GM12878 (cell line): Measurements from ENCODE around the gene MYO1E. TPM values are rescaled to one million over a fixed set of nuclear protein-coding genes. Genes with fewer than 3 reads are reported as not detected.

Source experiments
- ATAC-seq: fragments of 200-7000 bp; cut with Tn5 transposase; 3 replicates; pipeline ENCODE4 v1.9.1; 2020; ENCODE audit warnings: mild to moderate bottlenecking, moderate library complexity
- BruUV-seq: library from RNA; stranded (reverse); fragments of 400-500 nt; replicated peaks from 2 replicates; lab custom pipeline; 2021; lab: Mats Ljungman, UMichigan
- CTCF ChIA-PET: fragments of 300-600 bp; sonication (Branson Sonifier 250); formaldehyde crosslinking; extraction: SDS; loops from one replicate; lab custom pipeline; 2021; ENCODE audit warnings: inconsistent platforms; lab: Yijun Ruan, JAX
- POLR2A ChIA-PET: fragments of 350-600 bp; formaldehyde crosslinking; extraction: SDS; loops from one replicate; lab custom pipeline; 2021; ENCODE audit warnings: inconsistent platforms; lab: Charles Lee
- RAD21 ChIA-PET: fragments of 300-600 bp; sonication (Branson Sonifier 250); formaldehyde crosslinking; loops from one replicate; lab custom pipeline; 2023; ENCODE audit warnings: antibody characterized with exemption; ENCODE audit not compliant: unreplicated experiment; lab: Charles Lee
- SMC1A ChIA-PET: fragments of 300-600 bp; sonication (Branson Sonifier 250); formaldehyde crosslinking; loops from one replicate; lab custom pipeline; 2023; ENCODE audit not compliant: unreplicated experiment, uncharacterized antibody; lab: Charles Lee
- DNase-seq: peaks from one replicate; pipeline ENCODE4 v3.0.0-alpha.2; 2011; ENCODE audit warnings: low read depth, low spot score
- FAIRE-seq: peaks from 3 replicates; lab custom pipeline; 2011; peaks lifted over from hg19 to GRCh38; lab: Jason Lieb, UNC
- H2AFZ ChIP-seq: 2 replicates; pipeline ENCODE4 v1.6.0; 2011; ENCODE audit warnings: low read depth, low read length, control low read depth; ENCODE audit not compliant: control insufficient read depth
- H3K27ac ChIP-seq: 2 replicates; pipeline ENCODE4 v1.5.1; 2011; ENCODE audit warnings: control low read depth; ENCODE audit not compliant: control insufficient read depth, insufficient read depth
- H3K27me3 ChIP-seq, 2 experiments: replicated peaks in 1 of 2; 2 replicates each; pipeline versions ENCODE4 v1.6.0 to v1.6.1; 2011; ENCODE audit warnings: low read length in 1 of 2; ENCODE audit not compliant: control insufficient read depth in 2 of 2, insufficient read depth in 2 of 2
- H3K36me3 ChIP-seq, 2 experiments: 2 replicates each; pipeline ENCODE4 v1.5.1; 2011; ENCODE audit warnings: low read length in 1 of 2; ENCODE audit not compliant: control insufficient read depth in 2 of 2, insufficient read depth in 2 of 2
- H3K4me1 ChIP-seq: 2 replicates; pipeline ENCODE4 v1.6.1; 2011; ENCODE audit warnings: mild to moderate bottlenecking, low read length, moderate library complexity, mixed read lengths; ENCODE audit not compliant: control insufficient read depth, insufficient read depth
- H3K4me2 ChIP-seq: 2 replicates; pipeline ENCODE4 v1.6.0; 2011; ENCODE audit warnings: control low read depth; ENCODE audit not compliant: control insufficient read depth, insufficient read depth
- H3K4me3 ChIP-seq: fragments of 200-600 bp; sonication (generic); 2 replicates; pipeline ENCODE4 v1.5.1; 2016
- H3K79me2 ChIP-seq: 2 replicates; pipeline ENCODE4 v1.6.0; 2011; ENCODE audit warnings: low read length; ENCODE audit not compliant: control insufficient read depth, insufficient read depth
- H3K9ac ChIP-seq: 2 replicates; pipeline ENCODE4 v1.8.0; 2011; ENCODE audit warnings: low read length, control low read depth, mixed read lengths; ENCODE audit not compliant: control insufficient read depth, insufficient read depth
- H3K9me3 ChIP-seq: replicated peaks from 3 replicates; pipeline ENCODE4 v1.5.1; 2011; ENCODE audit warnings: mild to moderate bottlenecking, low read length; ENCODE audit not compliant: control insufficient read depth, insufficient read depth
- H4K20me1 ChIP-seq: 2 replicates; pipeline ENCODE4 v1.6.0; 2011; ENCODE audit not compliant: control insufficient read depth, insufficient read depth
- CHD1 ChIP-seq: IDR thresholded peaks from 2 replicates; pipeline ENCODE4 v1.6.1; 2012; ENCODE audit warnings: low read depth, low read length, improper control_type of control experiment
- CREM ChIP-seq: IDR thresholded peaks from 2 replicates; pipeline ENCODE4 v1.6.1; 2014; ENCODE audit warnings: antibody characterized with exemption, low read depth
- DPF2 ChIP-seq: fragments of 450-650 bp; IDR thresholded peaks from 2 replicates; pipeline ENCODE4 v1.6.1; 2017; ENCODE audit warnings: mild to moderate bottlenecking
- FOXM1 ChIP-seq: IDR thresholded peaks from 2 replicates; pipeline ENCODE4 v1.6.1; 2012; ENCODE audit warnings: low read depth, mild to moderate bottlenecking, inconsistent platforms, low read length, moderate library complexity
- HDGF ChIP-seq: fragments of 450-650 bp; IDR thresholded peaks from 2 replicates; pipeline ENCODE4 v1.6.1; 2016; ENCODE audit warnings: antibody characterized with exemption
- IKZF1 ChIP-seq: fragments of 450-650 bp; conservative IDR thresholded peaks from 2 replicates; pipeline ENCODE4 v1.6.1; 2017; ENCODE audit warnings: antibody characterized with exemption, mild to moderate bottlenecking
- IKZF2 ChIP-seq, 2 experiments: fragments of 450-650 bp; IDR thresholded peaks; 2 replicates each; pipeline ENCODE4 v1.6.1; 2017; ENCODE audit warnings: mild to moderate bottlenecking in 2 of 2, moderate library complexity in 2 of 2
- RAD21 ChIP-seq: IDR thresholded peaks from 2 replicates; pipeline ENCODE4 v1.6.1; 2011; ENCODE audit warnings: mild to moderate bottlenecking, low read depth, low read length, moderate library complexity; ENCODE audit not compliant: insufficient read depth
- TCF7 ChIP-seq: IDR thresholded peaks from 2 replicates; pipeline ENCODE4 v1.6.1; 2014; ENCODE audit warnings: antibody characterized with exemption, borderline replicate concordance
- ZNF274 ChIP-seq: IDR thresholded peaks from one replicate; pipeline ENCODE4 v1.8.0; 2011; ENCODE audit not compliant: insufficient read length, insufficient read depth
- WGBS: methylation state at CpG from one replicate; pipeline ENCODE4 v1.1.6; 2016; ENCODE audit warnings: low lambda C conversion rate; ENCODE audit not compliant: insufficient replicate concordance, insufficient coverage; ENCODE audit errors: missing lambda C conversion rate; 5-methylcytosine and 5-hydroxymethylcytosine counted together
- in situ Hi-C: fragments of 300-500 bp; cut with MboI; formaldehyde crosslinking; loops from 9 replicates; pipeline ENCODE4 v1.14.3; 2018; ENCODE audit warnings: mixed read lengths
- intact Hi-C: fragments of 100-400 bp; cut with micrococcal nuclease; formaldehyde crosslinking; loops from one replicate; pipeline ENCODE4 v1.14.2; 2022; ENCODE audit not compliant: unreplicated experiment
- polyA plus RNA-seq, 11 experiments: library from polyadenylated mRNA; depleted of rRNA in 4 of 11; unstranded in 6 of 11; stranded (reverse) in 5 of 11; fragments of >200 nt; fragmentation: Nextera tagmentation in 4 of 11; fragmentation: Illumina TruSeq in 1 of 11; extraction: Ambion mirVana in 4 of 11; extraction: Trizol in 1 of 11; gene quantifications; 1 replicate in 1 of 11; 2 replicates in 10 of 11; pipeline versions ENCODE4 v1.2.1 to v1.2.3, GENCODE V29; 2011 to 2016; ENCODE audit warnings: inconsistent platforms in 2 of 11, missing spikeins in 2 of 11, low read depth in 1 of 11
- total RNA-seq, 4 experiments: library from RNA; depleted of rRNA in 3 of 4; stranded (reverse); fragments of >200 nt in 3 of 4; fragmentation: Illumina TruSeq in 1 of 4; extraction: Trizol in 1 of 4; gene quantifications; 2 replicates each; pipeline versions ENCODE4 v1.2.1 to v1.2.3, GENCODE V29; 2013 to 2021
- TF ChIP-seq, protein P1 (sequence below): IDR thresholded peaks from 2 replicates; pipeline ENCODE4 v1.6.1; 2011; ENCODE audit warnings: mild to moderate bottlenecking, low read depth, low read length, moderate library complexity; ENCODE audit not compliant: insufficient replicate concordance
- TF ChIP-seq, protein P2 (sequence below): IDR thresholded peaks from 2 replicates; pipeline ENCODE4 v1.6.1; 2012; ENCODE audit warnings: low read depth, low read length, improper control_type of control experiment
- TF ChIP-seq, protein P3 (sequence below): IDR thresholded peaks from 2 replicates; pipeline ENCODE4 v1.6.1; 2011; ENCODE audit warnings: low read depth, mild to moderate bottlenecking, low read length, moderate library complexity, borderline replicate concordance; ENCODE audit errors: extremely low read depth
- TF ChIP-seq, protein P4 (sequence below): fragments of 450-650 bp; IDR thresholded peaks from 2 replicates; pipeline ENCODE4 v1.6.1; 2017; ENCODE audit warnings: mild to moderate bottlenecking, low read depth, inconsistent platforms; ENCODE audit not compliant: poor library complexity, severe bottlenecking

MYO1E gene
- total and polyA plus RNA-seq, 10 of the 15 experiments (the other 5 are each of a cell fraction or from before 2014, with no cell fraction given) = 10.3 to 266 (median 64.9) TPM

DNA sequence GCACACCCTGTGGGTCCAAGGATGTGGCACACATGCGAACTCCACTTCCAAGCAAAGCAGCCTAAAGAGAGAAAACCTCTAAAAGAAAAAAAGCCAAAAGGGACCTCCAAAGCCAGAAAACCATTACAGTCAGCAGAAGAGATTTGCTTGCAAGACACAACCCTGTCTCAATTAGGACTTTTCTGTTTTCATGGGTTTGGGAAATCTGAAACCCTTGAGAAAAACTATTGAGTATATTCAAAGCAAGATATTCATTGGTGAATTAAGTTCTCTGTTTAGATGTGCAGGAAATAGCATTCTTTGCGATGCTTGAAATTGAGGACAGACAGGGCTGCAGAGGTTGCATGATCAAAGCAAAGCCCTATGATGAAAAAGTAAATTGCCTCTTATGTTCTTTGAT lies 176.3 kb downstream of the MYO1E start:
- ChIA-PET POLR2A (no interaction called here), RAD21 (no interaction called here), SMC1A (no interaction called here), CTCF (no interaction called here)
- no peak overlapping the region for H3K4me3 ChIP-seq
- no peak for ATAC-seq
- H3K4me2 ChIP-seq = no peak overlapping the region
- no peak for DNase-seq
- H3K79me2 ChIP-seq = no peaks in the 10 kb centered on the region
- no peaks in the 10 kb centered on the region for H3K9me3 ChIP-seq
- intact Hi-C loops = no loop called here
- no peak overlapping the region for H2AFZ ChIP-seq
- no peaks in the 10 kb centered on the region for H3K27me3 ChIP-seq
- BruUV-seq = no TSS peak
- in situ Hi-C loops = no loop called here
- no peak overlapping the region for H3K27ac ChIP-seq
- TF ChIP-seq FOXM1 (no peak), CREM (no peak), CHD1 (no peak), TCF7 (no peak), ZNF274 (no peak), HDGF (no peak), DPF2 (no peak), IKZF2 (IDR thresholded peaks at IDR 0.05) (no peak), IKZF1 (no peak), RAD21 (no peak)
- TF ChIP-seq, protein P1, sequence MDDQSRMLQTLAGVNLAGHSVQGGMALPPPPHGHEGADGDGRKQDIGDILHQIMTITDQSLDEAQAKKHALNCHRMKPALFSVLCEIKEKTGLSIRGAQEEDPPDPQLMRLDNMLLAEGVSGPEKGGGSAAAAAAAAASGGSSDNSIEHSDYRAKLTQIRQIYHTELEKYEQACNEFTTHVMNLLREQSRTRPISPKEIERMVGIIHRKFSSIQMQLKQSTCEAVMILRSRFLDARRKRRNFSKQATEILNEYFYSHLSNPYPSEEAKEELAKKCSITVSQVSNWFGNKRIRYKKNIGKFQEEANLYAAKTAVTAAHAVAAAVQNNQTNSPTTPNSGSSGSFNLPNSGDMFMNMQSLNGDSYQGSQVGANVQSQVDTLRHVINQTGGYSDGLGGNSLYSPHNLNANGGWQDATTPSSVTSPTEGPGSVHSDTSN = no peak
- TF ChIP-seq, protein P2, sequence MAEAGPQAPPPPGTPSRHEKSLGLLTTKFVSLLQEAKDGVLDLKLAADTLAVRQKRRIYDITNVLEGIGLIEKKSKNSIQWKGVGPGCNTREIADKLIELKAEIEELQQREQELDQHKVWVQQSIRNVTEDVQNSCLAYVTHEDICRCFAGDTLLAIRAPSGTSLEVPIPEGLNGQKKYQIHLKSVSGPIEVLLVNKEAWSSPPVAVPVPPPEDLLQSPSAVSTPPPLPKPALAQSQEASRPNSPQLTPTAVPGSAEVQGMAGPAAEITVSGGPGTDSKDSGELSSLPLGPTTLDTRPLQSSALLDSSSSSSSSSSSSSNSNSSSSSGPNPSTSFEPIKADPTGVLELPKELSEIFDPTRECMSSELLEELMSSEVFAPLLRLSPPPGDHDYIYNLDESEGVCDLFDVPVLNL = no peak
- TF ChIP-seq, protein P3, sequence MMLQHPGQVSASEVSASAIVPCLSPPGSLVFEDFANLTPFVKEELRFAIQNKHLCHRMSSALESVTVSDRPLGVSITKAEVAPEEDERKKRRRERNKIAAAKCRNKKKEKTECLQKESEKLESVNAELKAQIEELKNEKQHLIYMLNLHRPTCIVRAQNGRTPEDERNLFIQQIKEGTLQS = no peak
- TF ChIP-seq, protein P4, sequence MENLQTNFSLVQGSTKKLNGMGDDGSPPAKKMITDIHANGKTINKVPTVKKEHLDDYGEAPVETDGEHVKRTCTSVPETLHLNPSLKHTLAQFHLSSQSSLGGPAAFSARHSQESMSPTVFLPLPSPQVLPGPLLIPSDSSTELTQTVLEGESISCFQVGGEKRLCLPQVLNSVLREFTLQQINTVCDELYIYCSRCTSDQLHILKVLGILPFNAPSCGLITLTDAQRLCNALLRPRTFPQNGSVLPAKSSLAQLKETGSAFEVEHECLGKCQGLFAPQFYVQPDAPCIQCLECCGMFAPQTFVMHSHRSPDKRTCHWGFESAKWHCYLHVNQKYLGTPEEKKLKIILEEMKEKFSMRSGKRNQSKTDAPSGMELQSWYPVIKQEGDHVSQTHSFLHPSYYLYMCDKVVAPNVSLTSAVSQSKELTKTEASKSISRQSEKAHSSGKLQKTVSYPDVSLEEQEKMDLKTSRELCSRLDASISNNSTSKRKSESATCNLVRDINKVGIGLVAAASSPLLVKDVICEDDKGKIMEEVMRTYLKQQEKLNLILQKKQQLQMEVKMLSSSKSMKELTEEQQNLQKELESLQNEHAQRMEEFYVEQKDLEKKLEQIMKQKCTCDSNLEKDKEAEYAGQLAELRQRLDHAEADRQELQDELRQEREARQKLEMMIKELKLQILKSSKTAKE = no peak
- no peak overlapping the region for H3K9ac ChIP-seq
- H3K4me1 ChIP-seq = no peaks in the 10 kb centered on the region
- FAIRE-seq = no peak
- 100% methylated on average over 2 of the region's 2 CpGs for WGBS
- peaks cover 16 to 48% of the 10 kb centered on the region in 2 experiments for H3K36me3 ChIP-seq
- H4K20me1 ChIP-seq = no peaks in the 10 kb centered on the region
